MCF 10A (cell line): ENCODE results near the gene RRBP1. TPM values are rescaled to one million over a fixed set of nuclear protein-coding genes. Genes with fewer than 3 reads are reported as not detected.
A peak's percentile ranks its signal among the peaks of the same experiment; 100 is the strongest.

ENCODE experiments used
- BruUV-seq: library from RNA; stranded (reverse); fragments of 400-500 nt; replicated peaks from 2 replicates; lab custom pipeline; 2021; lab: Mats Ljungman, UMichigan
- CTCF ChIA-PET: fragments of 300-600 bp; sonication (Branson Sonifier 250); formaldehyde crosslinking; extraction: SDS; loops from one replicate; lab custom pipeline; 2021; ENCODE audit warnings: antibody characterized with exemption, inconsistent platforms; lab: Yijun Ruan, JAX
- POLR2A ChIA-PET: fragments of 300-600, 350-650 bp; sonication (Branson Sonifier 250); formaldehyde crosslinking; extraction: SDS; loops from one replicate; lab custom pipeline; 2020; ENCODE audit warnings: antibody characterized with exemption, inconsistent platforms; lab: Yijun Ruan, JAX
- DNase-seq: peaks from one replicate; pipeline ENCODE4 v3.0.0-alpha.2; 2018; ENCODE audit not compliant: unreplicated experiment
- H3K27ac Mint-ChIP-seq: one replicate; pipeline ENCODE4 v1.8.0; 2022; ENCODE audit warnings: mild to moderate bottlenecking, low read depth, mixed read lengths; ENCODE audit not compliant: unreplicated experiment
- H3K27me3 Mint-ChIP-seq: one replicate; pipeline ENCODE4 v1.8.0; 2022; ENCODE audit warnings: mixed read lengths; ENCODE audit not compliant: insufficient read depth, unreplicated experiment
- H3K36me3 Mint-ChIP-seq: one replicate; pipeline ENCODE4 v1.8.0; 2022; ENCODE audit warnings: mild to moderate bottlenecking, moderate library complexity, mixed read lengths; ENCODE audit not compliant: insufficient read depth, unreplicated experiment
- H3K4me1 Mint-ChIP-seq: one replicate; pipeline ENCODE4 v1.8.0; 2022; ENCODE audit warnings: mixed read lengths; ENCODE audit not compliant: insufficient read depth, unreplicated experiment
- H3K4me3 Mint-ChIP-seq: one replicate; pipeline ENCODE4 v1.8.0; 2022; ENCODE audit warnings: mild to moderate bottlenecking, moderate library complexity, mixed read lengths; ENCODE audit not compliant: unreplicated experiment
- H3K9me3 Mint-ChIP-seq: one replicate; pipeline ENCODE4 v1.8.0; 2022; ENCODE audit warnings: mixed read lengths; ENCODE audit not compliant: unreplicated experiment
- intact Hi-C: fragments of 100-400 bp; cut with micrococcal nuclease; formaldehyde crosslinking; loops from 2 replicates; pipeline ENCODE4 v1.14.1; 2022
- total RNA-seq: library from RNA; stranded (reverse); gene quantifications from 2 replicates; pipeline ENCODE4 v1.2.3, GENCODE V29; 2022
- TF ChIP-seq, protein P1 (sequence below): fragments of 200-600 bp; IDR thresholded peaks from one replicate; pipeline ENCODE4 v1.8.0; 2022; ENCODE audit warnings: antibody characterized with exemption, mild to moderate bottlenecking; ENCODE audit not compliant: unreplicated experiment

The RRBP1 gene
- total RNA-seq, 1 experiment from 2014 or later = 203 TPM

DNA sequence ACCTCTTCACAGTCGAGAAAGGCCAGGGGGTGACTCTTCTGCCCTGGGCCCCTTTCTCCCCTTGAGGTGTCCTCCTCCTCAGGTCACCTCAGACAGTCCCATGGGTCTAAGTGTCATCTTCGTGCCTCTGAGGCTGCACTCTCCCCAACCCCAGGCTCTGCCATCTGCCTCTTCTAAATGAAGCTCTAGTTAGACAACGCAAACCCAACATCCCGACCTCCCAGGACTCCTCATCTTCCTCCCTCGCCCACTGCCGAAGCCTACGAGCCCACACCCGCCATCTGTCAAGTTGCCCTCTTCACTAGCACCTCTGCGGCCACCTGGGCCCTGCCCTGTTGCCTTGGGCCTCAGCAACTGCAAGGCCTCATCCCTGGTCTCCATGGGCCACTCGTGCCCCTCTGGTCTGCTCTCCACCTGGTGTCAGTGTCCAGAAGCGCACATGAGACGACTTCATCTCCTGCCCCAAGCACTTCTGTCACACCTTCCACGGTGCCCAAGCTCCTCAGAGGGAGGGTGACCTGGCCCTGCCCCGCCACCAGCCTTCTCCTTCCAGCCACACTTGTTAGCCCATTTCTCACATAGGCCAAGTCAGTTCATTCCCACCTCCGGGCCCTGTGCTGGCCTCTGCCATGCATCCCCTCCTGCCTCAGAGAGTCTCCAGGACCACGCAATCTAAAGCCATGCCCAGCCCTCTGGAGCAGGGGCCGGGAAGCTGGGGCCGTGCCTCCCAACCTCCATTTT, 53.8 kb downstream of the RRBP1 start:
- ChIA-PET CTCF (interaction anchor here (0.6 to 3.6 kb wide), 8 partner anchors 11 to 818 kb away, joined by 3 to 15 read pairs (median 3); no protein-coding TSS in a partner anchor), POLR2A (no interaction called here)
- BruUV-seq = no TSS peak

DNA sequence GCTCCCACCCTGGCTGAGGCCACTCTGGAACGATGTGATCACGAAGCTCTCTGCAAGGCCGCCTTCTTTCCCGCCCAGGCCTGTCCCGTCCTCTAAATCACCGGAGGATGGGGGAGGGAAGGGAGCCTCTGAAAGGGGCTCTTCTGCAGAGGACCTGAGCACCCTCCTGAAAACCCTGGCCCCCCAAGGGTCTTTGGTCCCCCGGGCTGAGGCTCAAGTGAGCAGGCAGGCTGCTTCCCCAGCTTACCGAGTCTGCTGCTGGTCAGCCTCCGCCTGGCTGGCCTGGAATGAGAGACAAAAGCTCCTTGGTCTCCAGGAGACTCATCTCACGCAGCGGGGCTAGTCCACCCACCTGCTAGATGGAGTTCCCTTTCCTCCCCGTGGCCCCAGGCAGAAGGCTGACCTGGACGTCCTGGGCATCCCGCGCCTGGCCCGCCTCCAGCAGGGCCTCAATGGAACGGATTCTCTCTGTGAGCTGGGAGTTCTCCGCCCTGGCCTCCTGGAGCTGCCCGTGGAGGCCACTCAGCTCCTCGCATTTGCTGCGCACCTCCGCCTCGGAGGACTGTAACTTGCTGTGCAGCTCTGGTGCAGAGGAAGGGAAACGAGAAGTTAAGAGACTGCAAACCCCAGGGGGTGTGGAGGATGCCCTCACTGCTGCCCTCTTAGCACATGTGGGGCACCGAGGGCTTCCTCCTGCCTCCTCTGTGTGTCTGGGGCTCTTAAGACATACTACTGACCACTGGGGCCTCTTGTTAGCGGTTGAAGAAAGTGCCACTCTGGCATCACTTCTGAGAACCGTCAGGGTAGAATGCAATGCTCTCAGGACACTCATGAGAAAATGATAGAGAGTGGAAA, 54.7 kb downstream of the RRBP1 start:
- no peak overlapping the region for H3K27ac Mint-ChIP-seq
- no peak overlapping the region for H3K4me3 Mint-ChIP-seq
- intact Hi-C loops = no loop called here
- TF ChIP-seq, protein P1, sequence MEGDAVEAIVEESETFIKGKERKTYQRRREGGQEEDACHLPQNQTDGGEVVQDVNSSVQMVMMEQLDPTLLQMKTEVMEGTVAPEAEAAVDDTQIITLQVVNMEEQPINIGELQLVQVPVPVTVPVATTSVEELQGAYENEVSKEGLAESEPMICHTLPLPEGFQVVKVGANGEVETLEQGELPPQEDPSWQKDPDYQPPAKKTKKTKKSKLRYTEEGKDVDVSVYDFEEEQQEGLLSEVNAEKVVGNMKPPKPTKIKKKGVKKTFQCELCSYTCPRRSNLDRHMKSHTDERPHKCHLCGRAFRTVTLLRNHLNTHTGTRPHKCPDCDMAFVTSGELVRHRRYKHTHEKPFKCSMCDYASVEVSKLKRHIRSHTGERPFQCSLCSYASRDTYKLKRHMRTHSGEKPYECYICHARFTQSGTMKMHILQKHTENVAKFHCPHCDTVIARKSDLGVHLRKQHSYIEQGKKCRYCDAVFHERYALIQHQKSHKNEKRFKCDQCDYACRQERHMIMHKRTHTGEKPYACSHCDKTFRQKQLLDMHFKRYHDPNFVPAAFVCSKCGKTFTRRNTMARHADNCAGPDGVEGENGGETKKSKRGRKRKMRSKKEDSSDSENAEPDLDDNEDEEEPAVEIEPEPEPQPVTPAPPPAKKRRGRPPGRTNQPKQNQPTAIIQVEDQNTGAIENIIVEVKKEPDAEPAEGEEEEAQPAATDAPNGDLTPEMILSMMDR = no peak
- no peaks in the 10 kb centered on the region for H3K9me3 Mint-ChIP-seq
- CTCF ChIA-PET = interaction anchor here (0.7 to 1.1 kb wide), 3 partner anchors 9 to 271 kb away, joined by 3 to 4 read pairs (median 3); no protein-coding TSS in a partner anchor
- POLR2A ChIA-PET = interaction anchor here (1.1 kb wide), 1 partner anchor 122 kb away, joined by 5 read pairs; no protein-coding TSS in a partner anchor
- no peaks in the 10 kb centered on the region for H3K27me3 Mint-ChIP-seq
- no peak for DNase-seq
- no peaks in the 10 kb centered on the region for H3K4me1 Mint-ChIP-seq
- BruUV-seq = no TSS peak
- peaks cover 57% of the 10 kb centered on the region for H3K36me3 Mint-ChIP-seq

More for the DNA sequence above, 53.8 kb downstream of the RRBP1 start:
- H3K9me3 Mint-ChIP-seq = no peaks in the 10 kb centered on the region
- no peak for DNase-seq
- peaks cover 57% of the 10 kb centered on the region for H3K36me3 Mint-ChIP-seq
- H3K4me1 Mint-ChIP-seq = no peaks in the 10 kb centered on the region
- intact Hi-C loops = no loop called here
- TF ChIP-seq, protein P1 = no peak
- no peaks in the 10 kb centered on the region for H3K27me3 Mint-ChIP-seq
- peak overlapping the region; percentile 23 for H3K27ac Mint-ChIP-seq
- no peak overlapping the region for H3K4me3 Mint-ChIP-seq

DNA sequence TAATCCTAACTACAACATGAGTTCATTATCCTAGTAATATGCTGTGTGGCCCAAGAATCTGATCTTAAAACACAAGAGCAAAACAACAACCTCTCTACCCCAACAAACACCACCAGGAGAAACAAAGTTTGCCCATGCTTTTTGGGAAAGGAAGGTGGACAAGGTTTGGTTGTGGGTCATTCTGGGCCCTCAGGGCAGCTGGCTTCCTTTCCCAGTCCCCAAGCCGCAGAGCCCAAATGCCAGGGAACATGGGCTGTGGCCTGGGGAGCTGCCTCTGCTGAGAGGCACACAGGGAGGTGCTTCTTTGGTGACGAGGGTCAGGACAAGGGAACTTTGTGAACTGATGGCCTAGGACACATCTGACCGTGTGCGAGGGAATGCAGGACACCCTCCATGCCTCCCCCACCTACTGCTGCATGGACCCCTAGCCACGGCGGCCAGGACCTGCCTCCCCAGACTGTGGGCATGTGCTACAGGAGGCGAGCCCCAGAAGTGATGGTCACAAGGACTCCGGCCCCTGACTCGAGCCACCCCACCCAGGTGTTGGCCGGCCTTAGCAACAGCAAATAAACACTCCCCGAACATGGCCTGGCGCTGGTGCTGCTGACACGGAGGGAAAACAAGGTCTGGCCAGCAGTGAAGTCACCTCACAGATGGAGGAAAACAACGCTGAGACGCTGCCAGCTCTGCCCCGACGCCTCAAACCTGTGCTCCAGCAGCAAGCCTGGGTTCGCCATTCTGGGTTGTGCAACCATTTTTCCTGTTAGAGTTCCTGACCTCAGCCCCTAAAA, 55.6 kb downstream of the RRBP1 start:
- DNase-seq = no peak
- H3K27ac Mint-ChIP-seq = no peak overlapping the region
- no TSS peak for BruUV-seq
- H3K4me3 Mint-ChIP-seq = no peak overlapping the region
- POLR2A ChIA-PET = interaction anchor here (1.1 kb wide), 1 partner anchor 121 kb away, joined by 5 read pairs; no protein-coding TSS in a partner anchor
- TF ChIP-seq, protein P1 = no peak
- intact Hi-C loops = no loop called here
- no peaks in the 10 kb centered on the region for H3K9me3 Mint-ChIP-seq
- peaks cover 52% of the 10 kb centered on the region for H3K36me3 Mint-ChIP-seq
- H3K27me3 Mint-ChIP-seq = no peaks in the 10 kb centered on the region
- H3K4me1 Mint-ChIP-seq = no peaks in the 10 kb centered on the region
- CTCF ChIA-PET = interaction anchor here (0.7 to 1.1 kb wide), 5 partner anchors 8 to 278 kb away, joined by 3 to 5 read pairs (median 3); no protein-coding TSS in a partner anchor
